Measurements from ENCODE around the gene LSM5.

Gene LSM5

DNA sequence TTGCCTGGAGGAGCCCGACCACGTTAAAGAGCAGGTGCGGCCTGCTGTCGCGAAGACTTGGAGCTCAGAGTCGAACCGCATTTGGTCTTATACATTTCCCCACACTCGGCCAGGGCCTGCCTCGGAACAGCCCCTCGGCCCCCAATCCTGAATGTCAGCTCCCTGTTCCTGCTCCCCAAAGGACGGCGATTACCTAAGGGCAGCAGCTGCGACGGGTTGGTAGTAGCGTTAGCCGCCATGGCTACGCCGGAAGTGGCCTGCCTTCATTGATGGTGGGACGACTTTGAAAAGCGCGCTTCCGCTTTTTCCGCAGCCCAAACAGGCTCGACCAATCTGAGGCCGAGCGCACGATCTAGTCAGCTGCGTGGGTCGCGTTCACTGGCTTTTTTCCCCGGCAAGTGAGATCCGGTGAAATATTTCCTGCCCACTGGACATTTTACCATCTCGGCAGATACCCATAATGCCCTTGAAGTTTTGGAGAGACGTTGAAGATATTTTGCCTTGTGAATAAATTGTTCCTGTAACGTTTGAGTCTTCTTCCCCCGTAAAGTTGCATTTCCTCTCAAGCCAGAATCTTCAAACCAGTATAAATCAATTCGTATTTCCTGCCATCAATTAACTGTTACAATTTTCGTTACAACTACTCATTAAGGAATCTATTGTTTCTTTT, at the start of gene LSM5:
LSM5 (minus strand) TSS at position 254 of the 670 bp plus-strand sequence; CDS start at position 239, 15 bp downstream.
- peak; percentile 72 for DNase-seq (ENCODE audit: low read depth)

DNA sequence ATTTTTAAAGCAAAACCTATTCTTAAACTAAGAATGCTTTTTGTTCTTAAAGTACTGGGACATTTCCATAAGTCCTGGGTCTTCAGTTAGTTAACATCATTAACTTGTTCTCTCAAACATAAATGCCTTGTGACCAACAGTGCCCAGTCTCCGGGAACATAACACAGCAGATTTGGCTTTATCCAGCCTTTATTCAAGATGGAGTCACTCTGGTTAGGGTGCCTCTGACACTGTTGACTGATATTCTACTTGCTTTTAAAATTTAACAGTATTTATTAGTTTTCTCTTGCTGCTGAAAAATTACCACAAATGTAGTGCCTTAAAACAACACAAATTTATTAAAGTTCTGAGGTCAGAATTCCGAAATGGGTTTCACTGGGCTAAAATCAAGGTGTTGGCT, 49.2 kb upstream of the LSM5 start:
- DNase-seq (ENCODE audit: low read depth), result no peak

DNA sequence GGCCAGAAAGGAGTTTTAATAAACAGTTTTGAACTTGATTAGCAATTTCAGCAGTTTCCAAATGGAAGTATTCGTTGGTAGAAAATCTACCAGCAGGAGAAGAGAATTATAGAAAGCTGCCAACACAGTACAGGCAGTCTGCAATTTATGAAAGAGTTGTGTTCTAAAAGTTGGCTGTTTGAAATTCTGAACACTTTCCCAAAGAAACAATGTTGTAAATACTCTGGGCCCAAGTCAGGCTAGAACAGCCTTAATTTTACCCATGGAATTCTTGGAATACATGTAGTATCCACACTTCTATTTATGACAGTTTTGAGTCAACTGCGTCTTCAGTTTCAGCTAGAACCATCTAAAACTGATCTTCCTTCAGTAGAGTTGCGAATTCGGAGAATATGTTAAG, 47.6 kb upstream of the LSM5 start:
- no peak for DNase-seq (ENCODE audit: low read depth)

DNA sequence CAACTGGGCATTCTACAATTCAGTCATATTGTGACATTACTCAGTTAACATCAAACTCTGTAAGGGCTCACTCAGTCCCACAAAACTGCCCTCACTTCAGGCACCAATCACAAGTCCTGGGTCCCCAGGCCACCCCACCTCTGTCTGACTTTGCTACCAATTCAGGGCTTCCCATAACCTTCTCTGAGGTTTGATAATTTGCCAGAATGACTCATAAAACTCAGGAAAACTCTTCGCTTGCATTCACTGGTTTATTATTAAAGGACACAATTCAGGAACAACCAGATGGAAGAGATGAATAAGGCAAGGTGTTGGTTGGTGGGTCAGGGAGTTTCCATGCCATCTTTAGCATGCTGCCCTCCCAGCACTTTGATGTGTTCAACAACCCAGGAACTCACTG, 46.4 kb upstream of the LSM5 start:
- no peak for DNase-seq (ENCODE audit: low read depth)

DNA sequence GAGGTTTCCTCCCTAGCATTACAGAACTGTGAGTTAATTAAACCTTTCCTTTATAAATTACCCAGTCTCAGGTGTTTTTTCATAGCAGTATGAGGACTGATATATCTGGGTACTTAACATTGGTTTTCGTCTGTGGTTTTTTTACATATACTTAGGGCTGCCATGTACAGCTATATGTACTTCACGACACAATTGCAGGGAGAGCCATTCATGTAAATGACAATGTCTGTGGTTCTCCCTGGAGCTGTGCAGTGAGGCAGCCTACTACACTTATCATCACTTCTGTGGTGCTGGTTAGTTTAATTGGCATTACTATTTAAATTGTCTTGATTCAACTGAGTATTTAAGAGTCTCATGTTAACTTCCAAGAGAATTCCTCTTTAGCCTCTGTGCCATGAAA, 45.8 kb upstream of the LSM5 start:
- no peak for DNase-seq (ENCODE audit: low read depth)

DNA sequence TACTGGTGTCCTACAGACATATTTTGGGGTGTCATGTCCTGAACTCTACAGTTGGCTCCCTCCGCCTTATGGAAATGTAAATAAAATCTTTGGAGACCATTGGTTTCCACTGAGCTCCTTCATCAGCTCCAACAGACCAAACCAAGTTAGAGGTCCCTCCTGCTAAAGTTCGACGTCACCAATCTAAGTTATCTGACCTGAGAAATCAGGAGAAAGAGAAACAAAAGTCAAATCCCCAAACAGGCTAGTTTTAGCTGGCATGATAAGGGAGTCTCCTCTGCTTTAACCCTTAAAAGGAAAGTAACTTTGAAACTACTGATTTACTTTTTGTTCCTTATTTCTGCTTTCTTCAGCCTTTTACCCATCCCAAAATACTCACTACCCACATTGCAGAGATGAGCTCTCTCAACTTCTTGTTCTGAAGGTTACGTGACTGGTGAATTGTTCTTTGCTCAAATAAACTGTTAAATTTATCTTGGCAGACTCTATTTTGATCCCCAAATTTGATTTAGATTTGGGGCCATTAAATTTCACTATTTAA, 45.1 kb upstream of the LSM5 start:
- DNase-seq (ENCODE audit: low read depth), result no peak

DNA sequence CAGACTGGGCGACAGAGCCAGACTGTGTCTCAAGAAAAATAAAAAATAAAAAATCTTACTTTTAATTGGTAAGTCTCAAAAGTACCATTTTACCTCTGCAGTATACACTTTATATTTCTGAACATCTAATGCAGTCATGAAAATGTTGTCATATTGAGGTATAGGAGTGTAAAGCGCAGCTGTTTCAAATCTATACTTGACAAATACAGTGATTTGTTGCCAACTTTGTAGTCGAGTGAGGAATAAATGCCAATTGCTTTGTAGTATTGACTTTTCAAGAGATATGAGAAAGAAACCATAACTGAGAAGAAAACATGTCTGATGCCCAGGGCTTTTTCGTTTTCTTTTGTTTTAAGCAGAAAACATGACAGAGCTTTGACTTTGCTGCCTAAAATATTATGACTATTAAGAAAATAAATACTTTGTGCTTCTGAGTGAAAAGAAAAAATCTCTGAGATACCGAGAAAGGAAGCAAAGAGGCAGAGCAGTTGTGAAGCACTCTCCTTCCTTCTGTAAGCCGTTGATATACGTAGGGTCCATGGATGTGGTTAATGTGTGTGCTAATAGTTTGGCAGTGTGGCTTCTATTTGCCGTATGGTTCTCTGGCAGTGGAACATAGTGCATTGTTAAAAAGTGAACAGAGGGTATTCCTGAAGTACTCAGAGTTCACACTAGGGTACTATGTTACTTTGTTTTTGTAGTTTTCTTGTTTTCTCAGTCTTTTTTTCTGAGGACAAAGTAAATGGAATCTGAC, 43.3 kb upstream of the LSM5 start:
- no peak for DNase-seq (ENCODE audit: low read depth)

DNA sequence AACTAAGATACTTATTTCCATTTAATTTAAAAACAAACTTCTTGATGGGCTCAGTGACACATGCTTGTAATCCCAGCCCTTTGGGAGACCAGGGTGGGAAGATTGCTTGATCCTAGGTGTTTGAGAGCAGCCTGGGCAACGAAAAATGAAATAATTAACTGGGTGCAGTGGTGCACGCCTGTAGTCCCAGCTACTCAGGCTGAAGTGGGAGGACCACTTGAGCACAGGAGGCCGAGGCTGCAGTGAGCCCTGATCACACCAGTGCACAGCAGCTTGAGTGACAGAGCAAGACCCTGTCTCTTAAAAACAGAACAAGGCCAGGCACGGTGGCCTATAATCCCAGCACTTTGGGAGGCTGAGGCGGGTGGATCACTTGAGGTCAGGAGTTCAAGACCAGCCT, 42.5 kb upstream of the LSM5 start:
- DNase-seq (ENCODE audit: low read depth), result no peak

DNA sequence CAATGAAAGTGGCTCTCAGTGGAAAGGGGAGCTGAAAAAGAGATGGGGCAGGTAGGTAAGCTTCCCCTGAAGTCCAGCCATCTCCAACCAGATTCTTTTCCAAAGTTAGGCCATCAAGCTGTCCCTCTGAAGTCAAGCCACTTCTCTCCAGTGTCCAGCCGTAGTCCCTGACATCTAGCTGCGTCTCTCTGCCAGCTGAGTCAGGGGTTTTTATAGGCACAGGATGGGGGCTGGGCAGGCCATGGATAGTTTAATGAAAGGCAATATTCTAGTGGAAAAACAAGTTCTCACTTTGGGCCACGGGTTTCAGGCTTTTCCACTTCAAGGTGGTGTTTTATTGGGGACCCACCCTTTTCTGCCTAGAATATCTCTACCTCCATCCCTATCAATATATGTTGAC, 41.9 kb upstream of the LSM5 start:
- DNase-seq (ENCODE audit: low read depth), result no peak

DNA sequence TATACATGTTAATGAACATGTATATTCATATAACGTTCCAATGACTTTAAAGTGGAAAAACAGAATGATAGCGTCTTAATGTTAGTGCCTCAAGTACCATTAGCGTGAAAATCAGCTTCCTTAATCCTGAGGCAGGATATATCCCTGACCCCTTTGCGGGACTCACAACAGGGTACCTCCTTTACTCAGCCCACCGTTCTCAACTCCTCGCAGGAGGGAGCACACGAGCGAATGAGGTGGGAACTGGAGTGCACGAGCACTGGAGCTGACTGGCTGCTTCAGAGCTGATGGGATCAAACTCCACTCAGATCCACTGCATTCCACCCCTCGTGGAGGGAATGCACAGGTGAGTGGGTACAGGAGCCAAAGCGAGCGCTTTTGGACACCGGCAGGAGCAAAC, 41.2 kb upstream of the LSM5 start:
- DNase-seq (ENCODE audit: low read depth), result no peak

DNA sequence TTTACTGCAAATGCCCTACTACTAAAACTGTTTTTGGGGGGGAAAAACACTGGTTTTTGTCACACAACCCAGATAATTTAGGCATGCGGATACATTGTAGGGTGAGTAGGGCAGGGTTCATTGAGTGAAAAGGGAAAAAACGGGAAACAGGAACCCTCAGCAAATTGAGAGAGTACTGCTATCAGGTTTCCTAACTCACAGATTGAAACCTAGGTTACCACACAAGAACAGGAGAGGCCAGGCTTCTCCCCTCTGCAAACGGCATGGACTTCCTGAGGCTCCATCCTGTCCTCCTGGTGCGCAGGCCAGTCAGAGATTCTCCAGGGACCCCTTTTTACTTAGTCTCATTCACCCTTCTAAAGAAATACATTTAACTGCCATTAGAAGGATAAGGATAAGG, 35.7 kb upstream of the LSM5 start:
- DNase-seq (ENCODE audit: low read depth), result no peak

DNA sequence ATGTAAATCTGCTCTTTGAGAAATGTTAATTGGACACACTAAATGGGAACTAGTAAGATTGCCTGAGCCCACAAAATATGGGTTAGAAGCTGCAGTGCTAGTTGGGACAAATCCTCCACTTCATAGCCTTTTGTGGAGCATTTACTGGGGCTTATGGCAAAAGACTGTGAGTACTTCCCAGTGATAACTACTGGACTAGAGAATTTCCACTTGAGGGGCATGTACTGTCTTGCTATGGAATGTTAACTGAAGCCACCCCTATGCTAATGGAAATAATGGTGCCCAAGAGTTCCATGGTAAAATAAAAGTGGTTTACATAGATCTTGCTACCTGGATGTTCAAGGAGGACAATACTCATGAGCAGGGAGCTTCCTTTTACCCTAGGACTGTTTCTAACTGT, 34.5 kb upstream of the LSM5 start:
- no peak for DNase-seq (ENCODE audit: low read depth)

DNA sequence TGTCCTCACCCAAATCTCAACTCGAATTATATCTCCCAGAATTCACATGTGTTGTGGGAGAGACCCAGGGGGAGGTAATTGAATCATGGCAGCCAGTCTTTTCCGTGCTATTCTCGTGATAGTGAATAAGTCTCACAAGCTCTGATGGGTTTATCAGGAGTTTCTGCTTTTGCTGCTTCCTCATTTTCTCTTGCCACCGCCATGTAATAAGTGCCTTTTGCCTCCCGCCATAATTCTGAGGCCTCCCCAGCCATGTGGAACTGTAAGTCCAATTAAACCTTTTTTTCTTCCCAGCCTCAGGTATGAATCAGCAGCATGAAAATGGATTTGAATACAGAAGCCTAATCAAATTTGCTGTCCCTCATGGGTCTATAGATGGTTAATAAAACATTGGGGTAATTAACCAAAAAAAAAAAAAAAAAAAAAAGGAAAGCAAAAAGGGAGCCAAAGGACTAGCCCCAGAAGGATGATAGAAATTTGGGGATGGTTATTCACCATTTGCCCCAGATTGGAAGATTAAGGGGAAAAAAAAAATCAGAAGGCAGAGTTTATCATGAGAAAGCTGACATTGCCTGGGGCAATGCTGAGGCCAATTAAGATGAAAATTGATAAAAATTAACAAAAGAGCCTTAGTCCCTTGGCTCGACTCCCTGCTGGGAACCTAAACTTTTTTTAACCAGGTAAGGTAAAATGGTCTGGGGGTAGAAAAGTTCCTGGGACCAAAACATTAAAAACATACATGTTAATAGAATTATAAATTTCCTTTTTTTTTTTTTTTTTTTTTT, 32.8 kb upstream of the LSM5 start:
- DNase-seq (ENCODE audit: low read depth), result no peak

DNA sequence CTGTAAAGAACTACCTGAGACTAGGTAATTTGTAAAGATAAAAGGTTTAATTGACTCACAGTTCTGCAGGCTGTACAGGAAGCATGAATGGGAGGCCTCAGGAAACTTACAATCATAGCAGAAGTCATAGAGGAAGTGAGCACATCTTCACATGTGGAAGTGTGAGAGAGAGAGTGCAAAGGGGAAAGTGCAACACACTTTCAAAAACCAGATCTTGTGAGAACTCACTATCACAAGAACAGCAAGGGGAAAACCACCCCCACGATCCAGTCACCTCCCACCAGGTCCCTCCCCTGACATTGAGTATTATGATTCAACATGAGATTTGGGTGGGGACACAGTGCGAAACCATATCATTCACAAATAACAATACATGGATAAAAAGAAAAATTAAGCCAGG, 29.6 kb upstream of the LSM5 start:
- DNase-seq (ENCODE audit: low read depth), result no peak

DNA sequence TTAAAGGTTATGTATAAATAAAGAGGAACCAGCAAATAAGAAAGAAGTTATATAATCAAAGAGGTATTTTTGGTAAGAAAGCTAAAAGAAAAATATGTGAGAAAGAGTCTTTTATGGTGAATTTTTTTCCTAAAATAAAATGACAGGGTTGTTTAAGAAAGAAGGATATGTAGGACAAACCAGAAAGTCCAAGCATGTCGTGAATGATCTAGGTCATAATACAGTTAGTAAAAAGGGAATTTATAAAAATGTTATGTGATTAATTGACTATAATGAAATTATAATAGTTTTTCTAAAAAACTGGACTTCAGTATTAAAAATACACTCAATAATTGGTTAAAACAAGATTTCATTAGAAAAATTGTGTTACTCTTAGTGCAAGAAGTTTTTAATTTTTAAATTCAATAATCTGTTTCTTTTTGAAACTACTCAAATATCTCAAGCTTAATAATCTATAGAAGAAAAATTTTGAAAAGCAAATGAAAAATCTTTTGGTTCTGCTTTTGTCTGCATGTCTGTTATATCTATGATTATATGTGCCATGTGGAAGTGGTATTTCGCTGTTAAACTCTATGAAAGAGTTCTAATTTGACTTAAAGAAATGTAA, 28.5 kb upstream of the LSM5 start:
- no peak for DNase-seq (ENCODE audit: low read depth)

DNA sequence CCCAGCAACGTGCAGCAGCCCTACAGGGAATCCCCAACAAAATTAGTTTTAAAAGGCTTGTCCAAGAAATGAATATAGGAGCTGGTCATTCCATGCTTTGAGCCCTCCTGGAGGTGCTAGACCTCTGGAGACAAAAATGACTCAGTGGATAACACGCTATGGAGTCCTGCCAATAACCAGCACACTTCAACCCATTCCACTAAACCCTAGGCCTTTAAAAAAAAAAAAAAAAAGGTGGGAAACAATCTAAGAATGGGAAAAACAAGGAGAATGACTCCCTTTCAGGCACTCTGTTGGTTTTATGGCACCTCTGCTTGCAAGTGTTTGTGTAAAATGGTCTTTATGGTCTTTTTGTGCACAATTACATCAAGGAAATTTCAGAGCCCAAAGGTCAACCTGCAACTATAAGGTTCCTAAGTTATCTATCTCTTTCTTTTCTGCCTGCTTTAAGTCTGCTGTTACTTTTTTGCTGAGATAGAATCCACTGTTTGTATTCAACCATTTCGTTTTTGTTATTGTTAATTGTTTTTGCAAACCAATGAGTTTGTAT, 26.4 kb upstream of the LSM5 start:
- no peak for DNase-seq (ENCODE audit: low read depth)

DNA sequence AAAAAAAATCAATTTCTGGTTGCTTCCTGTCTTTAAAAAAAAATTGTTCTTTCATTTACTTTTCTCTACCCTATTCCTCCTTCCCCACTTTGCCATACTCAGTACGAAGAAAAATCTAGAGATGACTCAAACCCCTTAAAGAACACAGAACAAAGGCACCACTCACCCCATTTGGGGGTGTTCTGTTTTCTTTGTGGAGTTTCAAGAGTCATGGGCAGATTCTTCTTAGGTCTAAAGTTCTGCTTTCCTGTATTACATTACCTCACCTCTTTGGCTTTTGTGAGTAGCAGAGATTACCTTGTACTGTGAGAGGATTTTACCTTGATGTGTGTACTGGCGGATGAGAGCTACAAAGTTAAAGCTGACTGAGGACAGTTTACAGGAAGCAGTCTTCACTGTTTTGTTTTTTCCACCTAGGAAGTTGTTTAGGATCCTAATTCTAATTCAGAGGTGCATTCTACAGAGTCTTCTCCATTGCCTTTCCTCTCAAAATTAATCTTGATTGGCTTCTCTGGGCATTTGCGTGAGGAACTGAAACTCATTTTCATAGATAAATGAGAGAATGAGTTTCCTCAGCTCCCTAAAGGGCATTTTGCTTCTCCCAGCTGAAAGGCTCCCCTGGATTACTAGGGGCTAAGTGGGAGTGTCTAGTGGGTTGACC, 25.8 kb upstream of the LSM5 start:
- no peak for DNase-seq (ENCODE audit: low read depth)

DNA sequence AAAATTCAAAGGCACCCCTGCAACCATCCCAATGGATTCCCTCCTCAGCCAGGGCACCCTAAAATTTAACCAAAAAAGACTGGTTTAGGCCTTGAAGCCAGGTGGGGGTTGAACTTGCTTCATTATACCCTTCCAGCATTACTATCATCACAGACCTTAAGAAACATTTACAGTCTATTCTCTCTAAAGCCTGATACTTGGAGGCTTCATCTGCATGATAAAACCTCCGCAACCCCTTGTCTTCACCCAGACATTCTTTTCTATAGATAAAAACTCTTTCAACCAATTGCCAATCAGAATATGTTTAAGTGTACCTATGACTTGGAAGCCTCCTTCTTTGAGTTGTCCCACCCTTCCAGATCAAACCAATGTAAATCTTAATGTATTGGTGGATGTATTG, 23.0 kb upstream of the LSM5 start:
- no peak for DNase-seq (ENCODE audit: low read depth)

DNA sequence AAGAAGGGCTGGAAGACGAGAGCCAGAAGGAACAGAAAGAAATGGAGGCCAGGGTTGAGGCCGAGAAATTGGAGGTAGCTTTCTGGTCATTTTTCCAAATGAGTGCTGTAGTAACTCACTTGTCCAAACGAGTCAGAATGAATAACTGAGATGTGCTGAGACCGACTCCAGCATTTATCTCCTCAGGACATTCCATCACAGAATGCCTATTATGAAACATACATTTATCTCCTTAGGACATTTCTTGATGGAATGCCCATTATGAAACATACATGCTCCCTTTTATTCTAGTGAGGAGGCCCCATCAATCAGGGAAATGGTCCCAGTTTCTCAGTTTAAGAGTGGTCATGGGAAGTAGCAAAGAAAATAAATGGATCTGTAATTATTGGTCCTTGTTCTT, 21.6 kb upstream of the LSM5 start:
- no peak for DNase-seq (ENCODE audit: low read depth)

DNA sequence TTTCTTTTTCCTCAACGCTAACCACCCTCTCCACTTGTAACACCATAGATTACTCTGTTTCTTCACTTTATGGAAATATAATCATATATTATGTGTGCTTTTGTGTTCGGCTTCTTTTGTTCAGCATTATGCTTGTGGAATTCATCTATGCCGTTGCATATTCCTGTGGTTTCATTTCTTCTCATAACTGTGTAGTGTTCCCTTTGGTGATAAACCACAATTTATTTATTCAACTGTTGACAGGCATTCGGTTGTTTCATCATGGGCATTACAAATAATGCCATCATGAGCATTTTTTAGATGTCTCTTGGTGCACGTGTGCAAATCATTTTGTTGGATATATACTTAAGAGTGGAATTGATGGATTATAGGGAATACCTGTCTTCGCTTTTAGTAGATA, 17.2 kb upstream of the LSM5 start:
- DNase-seq (ENCODE audit: low read depth), result no peak

DNA sequence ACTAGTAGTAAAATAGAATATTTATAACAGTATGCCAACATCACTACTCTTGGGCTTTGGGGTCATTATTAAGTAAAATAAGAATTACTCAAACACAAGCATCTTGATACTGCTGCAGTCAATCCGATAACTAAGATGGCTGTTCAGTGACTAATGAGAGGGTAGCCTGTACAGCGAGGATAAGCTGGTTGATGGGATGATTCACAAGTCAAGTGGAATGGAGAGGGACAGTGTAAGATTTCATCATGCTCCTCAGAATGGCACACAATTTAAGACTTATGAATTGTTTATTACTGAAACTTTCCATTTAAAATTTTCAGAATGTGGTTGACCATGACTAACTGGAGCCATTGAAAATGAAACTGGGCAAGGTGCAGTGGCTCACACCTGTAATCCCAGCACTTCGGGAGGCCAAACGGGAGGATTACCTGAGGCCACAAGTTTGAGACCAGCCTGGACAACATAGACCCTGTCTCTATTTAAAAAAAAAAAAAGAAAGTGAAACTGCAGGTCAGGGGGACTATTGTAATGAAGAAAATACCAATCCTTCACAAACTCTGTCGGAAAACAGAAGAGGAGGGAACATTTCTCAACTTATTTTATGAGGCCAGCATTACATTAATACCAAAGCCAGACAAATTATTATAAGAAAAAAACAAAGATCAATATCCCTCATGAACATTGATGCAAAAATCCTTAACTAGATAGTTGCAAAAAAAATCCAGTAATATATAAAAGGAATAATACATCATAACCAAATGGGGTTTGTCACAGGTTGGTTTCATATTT, 16.3 kb upstream of the LSM5 start:
- no peak for DNase-seq (ENCODE audit: low read depth)

Data from stimulated activated CD8-positive, alpha-beta memory T cell treated with anti-CD3 and anti-CD28 coated beads, Interleukin-15, amount 100 ng/mL, for 24 hours (primary cell).